ENCODE results near the gene AGL. TPM values are rescaled to one million over a fixed set of nuclear protein-coding genes. Genes with fewer than 3 reads are reported as not detected.
"Not testable (repeated sequence)": the region's sequence is repeated elsewhere in the genome, so short reads cannot be mapped to it uniquely, and the experiment has no call there.

Gene AGL
- polyA plus RNA-seq, 3 donors from 2014 or later: 5.0 to 10.8 (median 6.1) TPM

- H3K27me3 Mint-ChIP-seq (ENCODE audit: low read depth in 3 of 3): peaks cover 4 to 6% (median 5%) of the 10 kb centered on the region in 3 donors
- H3K4me3 Mint-ChIP-seq: no peak overlapping the region
- H3K9me3 Mint-ChIP-seq: peaks cover 0 to 2% (median 0%) of the 10 kb centered on the region in 6 donors
- no peaks in the 10 kb centered on the region for H3K36me3 Mint-ChIP-seq
- no peaks in the 10 kb centered on the region for H3K4me1 Mint-ChIP-seq
- no peak for DNase-seq
- no peak overlapping the region for H3K27ac Mint-ChIP-seq
Measured at GRCh38 chr1:99829269-99829668, 20.9 kb upstream of the AGL start.

- not testable (repeated sequence) for H3K36me3 Mint-ChIP-seq; H3K27ac Mint-ChIP-seq; H3K4me1 Mint-ChIP-seq; H3K27me3 Mint-ChIP-seq (ENCODE audit: low read depth in 3 of 3); DNase-seq; H3K4me3 Mint-ChIP-seq; H3K9me3 Mint-ChIP-seq
Measured at GRCh38 chr1:99833911-99834310, 16.2 kb upstream of the AGL start.

GRCh38 chr1:99836171-99837103 is 13.7 kb upstream of the AGL start:
- H3K27ac Mint-ChIP-seq, H3K9me3 Mint-ChIP-seq: not testable (repeated sequence)

GRCh38 chr1:99840353-99840752 is 9.8 kb upstream of the AGL start:
- H3K4me1 Mint-ChIP-seq; H3K4me3 Mint-ChIP-seq; H3K9me3 Mint-ChIP-seq; DNase-seq; H3K27ac Mint-ChIP-seq; H3K36me3 Mint-ChIP-seq; H3K27me3 Mint-ChIP-seq (ENCODE audit: low read depth in 3 of 3): not testable (repeated sequence)

More at GRCh38 chr1:99836171-99837103, 13.7 kb upstream of the AGL start:
- not testable (repeated sequence) for H3K36me3 Mint-ChIP-seq; H3K4me3 Mint-ChIP-seq; H3K4me1 Mint-ChIP-seq; DNase-seq; H3K27me3 Mint-ChIP-seq (ENCODE audit: low read depth in 3 of 3)

GRCh38 chr1:99843760-99844159 is 6.4 kb upstream of the AGL start:
- H3K27me3 Mint-ChIP-seq (ENCODE audit: low read depth in 3 of 3): peaks cover 2 to 7% (median 4%) of the 10 kb centered on the region in 3 donors
- no peaks in the 10 kb centered on the region for H3K9me3 Mint-ChIP-seq
- H3K27ac Mint-ChIP-seq: no peak overlapping the region
- no peaks in the 10 kb centered on the region for H3K36me3 Mint-ChIP-seq
- DNase-seq: no peak
- no peak overlapping the region for H3K4me3 Mint-ChIP-seq
- H3K4me1 Mint-ChIP-seq: no peaks in the 10 kb centered on the region

- H3K36me3 Mint-ChIP-seq; H3K4me3 Mint-ChIP-seq; H3K27ac Mint-ChIP-seq; H3K4me1 Mint-ChIP-seq; H3K9me3 Mint-ChIP-seq; H3K27me3 Mint-ChIP-seq (ENCODE audit: low read depth in 3 of 3); DNase-seq: not testable (repeated sequence)
Measured at GRCh38 chr1:99845201-99845600, 5.0 kb upstream of the AGL start.

- peak overlapping the region; percentile 94 to 98 (median 97) for H3K4me3 Mint-ChIP-seq
- H3K27me3 Mint-ChIP-seq (ENCODE audit: low read depth in 3 of 3): peaks cover 3 to 5% (median 4%) of the 10 kb centered on the region in 3 donors
- no peaks in the 10 kb centered on the region for H3K9me3 Mint-ChIP-seq
- H3K27ac Mint-ChIP-seq: peak overlapping the region; percentile 90 to 97 (median 93)
- no peak for DNase-seq
- peaks cover 5 to 9% (median 7%) of the 10 kb centered on the region in 3 donors for H3K36me3 Mint-ChIP-seq
- H3K4me1 Mint-ChIP-seq: peaks cover 20 to 38% of the 10 kb centered on the region in 2 donors
Measured at GRCh38 chr1:99849413-99849743, 783 bp upstream of the AGL start.

- Mint-ChIP-seq H3K36me3 (peaks cover 5 to 9% (median 7%) of the 10 kb centered on the region in 3 donors), H3K4me1 (peaks cover 20 to 38% of the 10 kb centered on the region in 2 donors), H3K27ac (peak overlapping the region; percentile 89 to 98 (median 92)), H3K4me3 (peak overlapping the region; percentile 94 to 98 (median 97)), H3K27me3 (ENCODE audit: low read depth in 3 of 3) (peaks cover 3 to 5% (median 4%) of the 10 kb centered on the region in 3 donors), H3K9me3 (no peaks in the 10 kb centered on the region)
- no peak for DNase-seq
Measured at GRCh38 chr1:99850459-99851291, 514 bp downstream of the AGL start.

- H3K4me1 Mint-ChIP-seq: peaks cover 20 to 38% of the 10 kb centered on the region in 2 donors
Measured at GRCh38 chr1:99851850-99852454, 1.8 kb downstream of the AGL start.

GRCh38 chr1:99852648-99853047 is 2.5 kb downstream of the AGL start:
- H3K9me3 Mint-ChIP-seq: no peaks in the 10 kb centered on the region
- peaks cover 0 to 3% (median 2%) of the 10 kb centered on the region in 3 donors for H3K27me3 Mint-ChIP-seq (ENCODE audit: low read depth in 3 of 3)
- no peak overlapping the region for H3K4me3 Mint-ChIP-seq
- no peak for DNase-seq
- peak overlapping the region in 2 of 6 donors; percentile 6 to 57 for H3K27ac Mint-ChIP-seq
- peaks cover 20 to 38% of the 10 kb centered on the region in 2 donors for H3K4me1 Mint-ChIP-seq
- H3K36me3 Mint-ChIP-seq: peaks cover 5 to 9% (median 7%) of the 10 kb centered on the region in 3 donors

More at GRCh38 chr1:99851850-99852454, 1.8 kb downstream of the AGL start:
- DNase-seq: no peak
- Mint-ChIP-seq H3K4me3 (peak overlapping the region; percentile 1 to 24 (median 5)), H3K27ac (peak overlapping the region in 1 of 6 donors; percentile 9), H3K36me3 (peaks cover 5 to 9% (median 7%) of the 10 kb centered on the region in 3 donors), H3K27me3 (ENCODE audit: low read depth in 3 of 3) (peaks cover 0 to 5% (median 2%) of the 10 kb centered on the region in 3 donors), H3K9me3 (no peaks in the 10 kb centered on the region)

- Mint-ChIP-seq H3K4me1 (peaks cover 5 to 21% of the 10 kb centered on the region in 2 donors), H3K9me3 (no peaks in the 10 kb centered on the region), H3K27ac (no peak overlapping the region), H3K27me3 (ENCODE audit: low read depth in 3 of 3) (no peaks in the 10 kb centered on the region), H3K4me3 (no peak overlapping the region), H3K36me3 (peaks cover 7 to 14% (median 7%) of the 10 kb centered on the region in 3 donors)
- no peak for DNase-seq
Measured at GRCh38 chr1:99855914-99856450, 5.8 kb downstream of the AGL start.

GRCh38 chr1:99857041-99857440 is 6.9 kb downstream of the AGL start:
- not testable (repeated sequence) for DNase-seq; H3K4me3 Mint-ChIP-seq; H3K27me3 Mint-ChIP-seq (ENCODE audit: low read depth in 3 of 3); H3K9me3 Mint-ChIP-seq; H3K27ac Mint-ChIP-seq
- Mint-ChIP-seq H3K36me3 (peaks cover 7 to 16% (median 12%) of the 10 kb centered on the region in 3 donors), H3K4me1 (peaks cover under 1 to 11% of the 10 kb centered on the region in 2 donors)

- H3K36me3 Mint-ChIP-seq: peaks cover 7 to 13% (median 8%) of the 10 kb centered on the region in 3 donors
- H3K27ac Mint-ChIP-seq: no peak overlapping the region
- peaks cover 0 to 2% of the 10 kb centered on the region in 2 donors for H3K4me1 Mint-ChIP-seq
- no peaks in the 10 kb centered on the region for H3K27me3 Mint-ChIP-seq (ENCODE audit: low read depth in 3 of 3)
- H3K4me3 Mint-ChIP-seq: no peak overlapping the region
- no peaks in the 10 kb centered on the region for H3K9me3 Mint-ChIP-seq
- DNase-seq: no peak
Measured at GRCh38 chr1:99858286-99858685, 8.1 kb downstream of the AGL start.
